NK-92 treated with Interleukin-12 subunit alpha and Interleukin-12 subunit beta, amount 100 ng/mL, for 24 hours (cell line): Measurements from ENCODE around the gene PAK2.
"Not testable (repeated sequence)": the region's sequence is repeated elsewhere in the genome, so short reads cannot be mapped to it uniquely, and the experiment has no call there.

Experiments used
- DNase-seq: peaks from one replicate; lab custom pipeline; 2025; lab: John Stamatoyannopoulos, UW

Gene PAK2

GRCh38 chr3:196782511-196782910 lies 42.9 kb downstream of the PAK2 start:
- DNase-seq, result no peak

- DNase-seq, result no peak
Measured at GRCh38 chr3:196788528-196788927, 48.9 kb downstream of the PAK2 start.

- DNase-seq, result no peak
Measured at GRCh38 chr3:196789885-196790359, 50.3 kb downstream of the PAK2 start.

DNA sequence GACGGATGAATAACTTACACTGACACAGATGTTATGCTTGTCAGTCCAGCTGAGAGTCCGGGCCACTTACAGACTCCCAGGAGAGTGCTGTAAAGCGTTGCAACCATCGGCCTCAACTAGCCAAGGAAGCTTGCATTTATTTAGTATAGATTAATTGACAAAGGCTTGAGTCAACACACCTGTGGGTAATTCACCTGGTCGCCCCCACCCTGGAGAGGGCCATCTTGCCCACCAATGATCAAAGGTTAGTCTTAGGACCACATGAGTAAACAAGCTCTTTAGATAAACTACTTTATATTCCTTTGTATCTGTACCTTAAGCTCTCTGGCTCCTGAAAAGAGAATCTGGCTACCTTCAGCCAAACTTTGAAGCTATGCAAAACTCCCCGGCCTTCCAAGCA lies 51.0 kb downstream of the PAK2 start:
- DNase-seq, result no peak

- DNase-seq, result no peak
Measured at GRCh38 chr3:196792771-196793170, 53.1 kb downstream of the PAK2 start.

- no peak for DNase-seq
Measured at GRCh38 chr3:196793246-196793645, 53.6 kb downstream of the PAK2 start.

DNA sequence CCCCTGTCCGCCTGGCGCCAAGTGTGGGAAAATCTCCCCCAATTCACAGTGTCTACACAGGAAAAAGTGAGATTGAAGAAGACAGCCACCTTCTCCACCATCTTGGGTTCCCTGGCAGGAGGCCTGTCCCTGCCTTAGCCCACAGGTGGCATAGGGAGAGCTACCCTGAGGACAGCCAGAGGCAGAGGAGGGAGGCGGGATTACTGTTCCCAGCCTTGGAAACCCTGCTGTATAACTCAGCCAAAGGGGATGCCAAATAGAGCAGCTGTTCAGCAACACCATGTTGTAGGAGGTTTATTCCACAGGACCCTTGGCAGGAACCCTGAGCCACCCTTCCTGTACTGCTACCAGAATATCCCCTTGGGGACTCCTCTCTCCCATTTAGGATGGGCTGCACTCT lies 54.8 kb downstream of the PAK2 start:
- DNase-seq, result no peak

- no peak for DNase-seq
Measured at GRCh38 chr3:196796317-196796716, 56.7 kb downstream of the PAK2 start.

DNA sequence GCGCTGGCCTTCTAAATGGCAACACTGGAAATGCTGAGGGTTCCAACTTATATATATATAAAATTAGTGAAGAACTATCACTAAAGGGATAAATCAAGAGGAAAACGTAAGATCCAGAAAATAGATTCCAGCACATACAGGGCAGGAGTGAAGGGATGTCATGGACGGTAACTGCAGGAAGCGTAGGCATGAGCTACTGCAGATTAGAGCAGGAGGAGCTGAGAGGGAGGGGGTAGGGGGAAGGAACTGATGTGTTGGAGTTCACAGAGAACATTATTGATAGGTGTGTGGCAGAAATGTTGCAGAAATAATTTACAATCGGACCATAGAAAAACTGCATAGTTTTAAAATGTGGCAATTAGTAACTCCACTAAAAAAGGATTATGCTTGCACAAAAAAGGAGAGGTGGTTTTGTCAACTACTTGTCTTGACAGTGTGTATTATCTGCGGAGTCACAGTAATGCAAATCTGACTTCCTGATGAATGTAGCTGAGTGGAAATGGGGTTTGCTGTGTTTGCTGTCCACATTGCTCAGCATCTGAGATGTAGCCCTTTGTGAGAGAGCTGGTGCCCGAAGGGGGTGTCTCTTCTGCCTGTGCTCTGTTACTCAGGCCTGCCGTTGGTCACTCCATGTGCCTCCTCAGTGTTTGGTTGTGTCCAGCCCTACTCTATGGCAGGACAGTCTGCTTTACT lies 61.2 kb downstream of the PAK2 start:
- no peak for DNase-seq

- no peak for DNase-seq
Measured at GRCh38 chr3:196803891-196804468, 64.3 kb downstream of the PAK2 start.

- no peak for DNase-seq
Measured at GRCh38 chr3:196804773-196805172, 65.1 kb downstream of the PAK2 start.

- no peak for DNase-seq
Measured at GRCh38 chr3:196810963-196811581, 71.4 kb downstream of the PAK2 start.

- DNase-seq, result no peak
Measured at GRCh38 chr3:196812853-196813252, 73.2 kb downstream of the PAK2 start.

DNA sequence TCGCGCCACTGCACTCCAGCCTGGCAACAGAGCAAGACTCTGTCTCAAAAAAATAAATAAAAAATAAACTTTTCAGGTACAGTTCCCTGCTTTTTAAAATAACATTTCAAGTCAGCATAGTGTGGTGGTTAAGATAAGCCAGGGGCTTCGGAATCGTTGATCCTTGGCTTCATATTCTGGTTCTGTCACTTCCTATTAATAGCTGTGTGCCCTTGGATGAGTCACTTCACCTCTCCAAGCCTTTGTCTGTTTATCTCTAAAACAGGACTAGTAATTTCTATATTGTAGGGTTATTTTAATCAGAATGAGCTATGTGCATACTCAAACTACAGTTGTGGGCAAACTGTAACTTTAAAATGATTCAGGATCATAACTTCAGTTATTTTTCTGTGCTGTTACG lies 74.2 kb downstream of the PAK2 start:
- DNase-seq, result no peak

DNA sequence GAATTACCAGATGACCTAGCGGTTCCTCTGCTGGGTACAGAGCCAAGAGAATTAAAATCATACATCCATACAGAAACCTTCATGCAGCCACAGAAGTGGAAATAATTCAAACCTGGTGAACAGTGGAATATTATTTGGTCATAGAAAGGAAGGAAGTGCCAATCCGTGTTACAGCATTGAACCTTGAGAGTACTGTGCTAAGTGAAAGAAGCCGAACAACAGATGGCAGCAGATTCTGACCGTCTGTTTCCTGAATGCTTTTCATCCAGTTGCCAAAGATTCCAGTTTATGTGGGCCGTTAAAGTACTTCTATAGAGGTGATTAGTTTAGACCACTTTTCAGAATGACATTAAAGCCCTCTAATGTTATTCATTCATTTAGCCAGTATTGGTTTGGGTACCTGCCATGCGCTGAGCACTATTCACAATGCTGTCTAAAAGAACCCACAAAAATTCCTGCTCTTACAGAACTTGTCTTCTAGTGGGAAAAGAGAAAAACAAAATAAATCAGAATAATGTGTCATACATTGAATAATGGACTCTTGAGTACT lies 82.2 kb downstream of the PAK2 start:
- no peak for DNase-seq

- not testable (repeated sequence) for DNase-seq
Measured at GRCh38 chr3:196829651-196830050, 90.0 kb downstream of the PAK2 start.

- no peak for DNase-seq
Measured at GRCh38 chr3:196835086-196835485, 95.4 kb downstream of the PAK2 start.

DNA sequence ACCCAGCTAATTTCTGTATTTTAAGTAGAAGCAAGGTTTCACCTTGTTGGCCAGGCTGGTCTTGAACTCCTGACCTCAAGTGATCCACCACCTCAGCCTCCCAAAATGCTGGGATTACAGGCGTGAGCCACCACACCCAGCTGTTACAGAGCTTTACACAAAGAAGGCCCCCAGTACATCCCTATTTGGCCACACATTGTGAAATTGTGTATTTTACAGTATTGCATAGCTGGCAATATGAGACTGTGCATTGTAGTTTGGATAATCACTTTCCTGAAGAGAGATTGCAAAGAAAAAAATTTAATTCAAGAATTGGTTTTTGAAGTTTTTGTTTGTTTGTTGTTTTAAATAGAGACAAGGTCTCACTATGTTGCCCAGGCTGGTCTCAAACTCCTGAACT lies 97.0 kb downstream of the PAK2 start:
- DNase-seq, result not testable (repeated sequence)

DNA sequence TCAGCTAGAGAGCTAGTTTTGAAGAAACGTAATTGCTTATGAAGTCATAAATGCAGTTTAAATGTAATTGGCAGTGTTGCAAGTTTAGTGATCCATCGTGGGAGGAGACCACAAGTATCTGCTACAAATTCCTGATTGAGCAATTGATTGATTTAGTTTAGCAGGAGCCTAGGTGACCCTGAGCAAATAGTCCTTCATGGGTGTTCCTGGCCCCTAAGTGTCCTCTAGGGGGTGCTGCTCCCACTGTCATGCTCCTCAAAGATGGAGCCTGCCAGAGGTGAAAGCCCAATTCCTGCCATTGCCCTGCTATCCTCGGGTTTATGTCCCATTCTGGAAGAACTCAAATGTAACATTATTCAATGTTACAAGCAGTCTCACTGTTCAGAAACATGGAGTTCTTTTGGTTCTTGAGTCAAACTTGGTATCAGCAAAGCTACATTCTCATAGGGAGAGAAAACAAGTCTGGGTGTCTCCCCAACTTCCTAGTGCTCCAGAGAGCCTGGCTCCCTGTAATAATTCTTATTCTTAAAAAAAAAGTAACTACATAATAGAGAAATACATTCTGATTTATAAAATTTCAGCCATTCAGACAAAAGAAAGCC lies 98.3 kb downstream of the PAK2 start:
- DNase-seq, result peak; percentile 41

- not testable (repeated sequence) for DNase-seq
Measured at GRCh38 chr3:196839351-196839750, 99.7 kb downstream of the PAK2 start.

DNA sequence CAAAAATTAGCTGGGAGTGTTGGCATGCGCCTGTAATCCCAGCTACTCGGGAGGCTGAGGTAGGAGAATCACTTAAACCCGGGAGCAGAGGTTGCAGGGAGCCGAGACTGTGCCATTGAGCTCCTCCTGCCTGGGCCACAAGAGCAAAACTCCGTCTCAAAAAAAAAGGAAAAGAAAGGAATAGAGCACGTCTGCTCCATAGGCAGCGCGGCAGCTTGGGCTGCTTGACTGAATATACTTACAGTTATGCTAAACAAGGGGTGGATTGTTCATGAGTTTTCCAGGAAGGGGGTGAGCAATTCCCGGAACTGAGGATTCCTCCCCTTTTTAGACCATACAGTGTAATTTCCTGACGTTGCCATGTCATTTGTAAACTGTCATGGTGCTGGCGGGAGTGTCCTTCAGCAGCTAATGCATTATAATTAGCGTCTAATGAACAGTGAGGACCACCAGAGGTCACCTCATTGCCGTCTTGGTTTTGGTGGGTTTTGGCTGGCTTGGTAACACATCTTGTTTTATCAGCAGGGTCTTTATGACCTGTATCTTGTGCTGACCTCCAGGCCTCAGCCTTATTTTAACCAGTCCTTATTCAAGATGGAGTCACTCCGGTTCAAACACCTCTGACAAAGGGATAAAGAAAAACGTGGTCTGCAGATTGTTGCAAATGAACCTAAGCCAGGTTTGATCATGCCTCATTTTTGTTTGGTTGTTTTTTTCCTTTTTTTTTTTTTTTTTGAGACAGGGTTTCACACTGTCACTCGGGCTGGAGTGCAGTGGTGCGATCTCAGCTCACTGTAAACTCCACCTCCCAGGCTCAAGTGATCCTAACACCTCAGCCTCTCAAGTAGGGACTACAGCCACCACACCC lies 103.1 kb downstream of the PAK2 start:
- no peak for DNase-seq
